GM12801 (cell line): ENCODE data around the gene SAMD5.

Source experiments
- CTCF ChIP-seq: IDR thresholded peaks from one replicate; pipeline ENCODE4 v1.5.1; 2011; ENCODE audit warnings: control low read depth; ENCODE audit not compliant: insufficient read length; ENCODE audit errors: extremely low read depth

The SAMD5 gene

DNA sequence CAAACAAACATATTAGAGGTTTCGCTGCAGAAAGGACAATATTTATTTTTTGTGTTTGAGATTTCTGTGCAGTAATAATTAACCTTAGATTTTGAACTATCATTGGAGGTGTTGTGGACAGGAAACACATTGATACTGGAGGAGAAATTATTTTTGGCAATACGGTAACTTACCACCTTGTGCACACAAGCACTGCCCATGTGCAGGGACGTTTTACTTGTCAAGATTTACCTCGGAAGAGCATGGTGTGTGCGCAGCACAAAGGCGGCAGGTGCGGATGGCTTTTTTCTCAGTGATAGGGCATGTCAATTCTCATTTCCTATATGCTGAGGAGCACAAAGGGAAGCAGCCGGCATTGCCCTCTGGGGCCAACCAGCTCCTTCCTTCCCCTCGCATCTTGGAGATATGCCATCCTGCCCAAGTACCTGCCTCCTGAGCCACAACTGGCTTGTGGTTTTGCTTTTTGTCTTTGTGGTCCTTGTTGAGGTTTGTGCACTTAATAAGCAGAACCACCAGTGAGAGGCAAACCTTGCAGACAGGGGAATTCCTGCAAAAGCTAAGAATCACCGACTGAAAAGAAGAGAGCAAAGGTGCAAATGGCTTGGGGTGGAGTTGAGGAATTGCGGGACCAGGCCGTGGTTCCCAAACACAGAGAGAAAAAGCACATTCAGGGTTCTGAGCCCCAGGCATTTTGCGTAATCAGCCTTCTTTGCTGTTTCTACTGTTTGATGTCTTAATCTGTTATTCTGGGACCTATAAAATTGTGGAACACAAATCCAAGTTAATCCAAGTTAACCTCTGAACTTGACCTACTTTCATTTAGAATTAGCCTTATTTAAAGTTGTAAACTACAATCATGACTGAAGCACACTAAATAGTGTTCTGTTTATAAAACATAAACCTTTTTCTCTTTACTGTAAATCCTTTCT, 21.9 kb downstream of the SAMD5 start:
- TF ChIP-seq CTCF, result no peak

DNA sequence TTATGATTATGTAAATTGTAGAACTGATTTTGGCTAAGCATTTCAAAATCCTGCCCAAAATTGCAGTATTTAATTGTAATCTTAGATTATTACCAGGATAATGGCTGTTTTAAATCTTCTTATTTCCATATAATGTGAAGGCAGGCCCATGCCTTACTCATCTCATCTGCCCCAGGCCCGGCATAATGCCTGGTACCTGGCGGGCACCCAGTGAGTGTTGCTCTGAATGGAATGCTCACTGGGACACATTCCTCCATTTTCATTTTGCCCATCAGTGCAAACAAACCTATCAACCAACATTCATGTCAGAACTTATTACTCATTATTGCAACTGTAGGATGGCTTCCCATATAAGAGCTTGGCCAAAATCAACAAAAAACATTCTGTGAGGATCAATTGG, 22.8 kb downstream of the SAMD5 start:
- TF ChIP-seq CTCF, result no peak

- TF ChIP-seq CTCF, result no peak
These were observed 25.8 kb downstream of the SAMD5 start for GRCh38 chr6:147534116-147534860.

- TF ChIP-seq CTCF, result no peak
These were observed 30.3 kb downstream of the SAMD5 start for GRCh38 chr6:147538821-147539220.

- TF ChIP-seq CTCF, result no peak
These were observed 31.6 kb downstream of the SAMD5 start for GRCh38 chr6:147540075-147540474.

GRCh38 chr6:147544420-147544819, 35.9 kb downstream of the SAMD5 start:
- no peak for TF ChIP-seq CTCF

DNA sequence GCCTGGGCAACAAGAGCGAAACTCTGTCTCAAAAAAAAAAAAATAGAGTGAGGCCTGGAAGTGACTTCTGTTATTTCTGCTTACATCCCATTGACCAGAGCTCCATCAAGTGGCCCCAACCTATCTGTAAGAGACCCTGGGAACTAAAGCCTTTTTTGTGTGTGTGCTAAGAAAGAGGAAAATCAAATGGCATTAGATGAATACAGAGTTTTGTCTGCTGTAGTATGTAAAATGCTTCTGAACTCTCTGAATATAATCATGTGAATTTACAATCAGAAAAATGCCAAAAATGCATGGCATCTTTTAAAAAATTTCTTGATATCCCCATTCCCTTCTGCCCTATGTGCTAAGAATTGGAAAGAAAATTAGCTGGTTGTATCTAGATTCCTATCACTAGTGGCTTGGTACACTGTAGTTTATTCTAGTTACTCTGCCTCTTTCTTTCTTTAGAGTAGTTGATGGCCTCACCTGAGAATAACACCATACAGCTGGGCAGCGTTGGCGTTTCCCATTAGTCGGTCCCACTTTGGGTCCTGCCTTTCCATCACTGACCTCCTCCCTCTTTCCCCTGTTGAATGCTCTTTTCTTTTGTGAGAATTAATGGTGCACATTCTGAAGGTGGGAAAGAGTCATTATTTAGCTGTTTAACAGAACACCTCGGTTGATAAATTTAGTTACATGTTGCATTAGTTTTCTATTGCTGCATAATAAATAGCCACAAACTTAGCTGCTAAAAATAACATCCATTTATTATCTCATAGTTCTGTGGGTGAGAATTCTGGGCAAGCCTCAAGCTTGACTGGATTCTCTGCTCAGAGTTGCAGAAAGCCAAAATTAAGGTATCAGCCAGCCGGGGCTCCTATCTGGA, 38.2 kb downstream of the SAMD5 start:
- no peak for TF ChIP-seq CTCF
